ENCODE results near the gene LCN6. TPM values are rescaled to one million over a fixed set of nuclear protein-coding genes. Genes with fewer than 3 reads are reported as not detected.
A peak's percentile ranks its signal among the peaks of the same experiment; 100 is the strongest.

Gene LCN6
- total RNA-seq, 1 donor from 2014 or later = not detected

DNA sequence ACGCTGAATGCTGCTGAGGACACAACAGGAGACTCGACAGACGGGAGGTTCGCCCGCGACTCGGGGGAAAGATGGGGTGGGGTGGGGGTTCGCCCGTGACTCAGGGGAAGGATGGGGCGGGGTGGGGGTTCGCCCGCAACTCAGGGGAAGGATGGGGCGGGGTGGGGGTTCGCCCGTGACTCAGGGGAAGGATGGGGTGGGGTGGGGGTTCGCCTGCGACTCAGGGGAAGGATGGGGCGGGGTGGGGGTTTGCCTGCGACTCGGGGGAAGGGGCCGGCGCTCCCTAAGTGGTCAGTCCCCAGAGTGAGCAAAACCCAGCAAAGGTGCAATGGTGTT lies 2.2 kb downstream of the LCN6 start:
- peaks cover 11% of the 10 kb centered on the region for H3K4me1 ChIP-seq
- no peak overlapping the region for H3K9ac ChIP-seq
- no peaks in the 10 kb centered on the region for H4K20me1 ChIP-seq (ENCODE audit: low read depth)
- Mint-ChIP-seq H3K27me3 (ENCODE audit: insufficient read depth, low read depth) (peaks cover 4% of the 10 kb centered on the region), H3K27ac (no peak overlapping the region), H3K9me3 (peaks cover 2% of the 10 kb centered on the region), H3K4me1 (no peaks in the 10 kb centered on the region), H3K4me3 (no peak overlapping the region), H3K36me3 (no peaks in the 10 kb centered on the region)
- TF ChIP-seq CTCF (IDR thresholded peaks at IDR 0.05) (no peak), EZH2phosphoT487 (IDR thresholded peaks at IDR 0.05) (no peak), EZH2 (IDR thresholded peaks at IDR 0.05) (no peak)
- H3K79me2 ChIP-seq (ENCODE audit: low read depth) = no peaks in the 10 kb centered on the region
- H3K9me3 ChIP-seq (ENCODE audit: low read depth) = no peaks in the 10 kb centered on the region
- peaks cover 6% of the 10 kb centered on the region for H3K27me3 ChIP-seq
- no peak overlapping the region for H3K27ac ChIP-seq
- no peak for DNase-seq (ENCODE audit: low spot score)
- H3K4me3 ChIP-seq = no peak overlapping the region
- H3K36me3 ChIP-seq = no peaks in the 10 kb centered on the region
- H2AFZ ChIP-seq (replicated peaks) = no peak overlapping the region
- no peak overlapping the region for H3K4me2 ChIP-seq
- H3F3A ChIP-seq (ENCODE audit: low read depth) = no peaks in the 10 kb centered on the region

DNA sequence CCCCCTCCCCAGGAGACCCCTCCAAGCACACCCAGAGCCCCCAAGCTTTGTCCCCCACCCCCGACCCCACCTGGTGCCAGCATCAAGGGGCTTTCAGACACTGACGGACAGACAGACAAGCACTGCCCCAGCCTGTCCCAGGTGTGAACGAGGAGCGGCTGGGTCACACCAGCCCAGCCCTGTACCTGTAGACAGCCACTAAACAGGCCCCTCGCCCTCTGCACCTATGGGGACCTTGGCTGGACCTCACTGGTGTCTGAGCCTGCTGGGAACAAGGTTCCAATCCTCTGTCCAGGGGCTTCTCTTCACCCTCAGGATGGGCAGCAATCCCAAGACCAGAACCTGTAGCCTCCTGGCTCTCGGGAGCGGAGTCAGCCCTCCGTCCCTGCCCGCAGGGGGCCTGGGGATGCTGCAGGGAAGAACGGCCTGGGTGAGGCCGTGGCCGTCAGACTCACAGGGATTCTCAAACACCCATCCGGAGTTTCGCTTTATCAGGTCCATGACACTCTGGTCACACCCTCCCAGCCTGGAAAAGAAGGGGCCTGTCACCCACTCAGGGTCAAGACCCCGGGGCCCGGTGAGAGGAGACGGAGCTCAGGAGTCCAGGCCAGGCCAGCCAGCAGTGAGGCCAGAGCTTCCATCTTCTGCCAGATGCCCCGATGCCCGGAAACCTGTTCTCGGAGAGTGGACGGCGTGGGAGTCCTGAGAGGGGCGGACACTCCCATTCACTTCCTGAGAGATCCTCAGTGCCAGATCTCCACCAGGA lies 2.8 kb downstream of the LCN6 start:
- no peak overlapping the region for H3K4me3 Mint-ChIP-seq
- Histone ChIP-seq H3K36me3 (no peaks in the 10 kb centered on the region), H3K79me2 (ENCODE audit: low read depth) (no peaks in the 10 kb centered on the region), H3K9ac (no peak overlapping the region), H3K4me2 (no peak overlapping the region), H3K27me3 (peaks cover 6% of the 10 kb centered on the region), H3K4me3 (no peak overlapping the region), H3K27ac (no peak overlapping the region), H4K20me1 (ENCODE audit: low read depth) (no peaks in the 10 kb centered on the region), H3K4me1 (peaks cover 11% of the 10 kb centered on the region), H3K9me3 (ENCODE audit: low read depth) (no peaks in the 10 kb centered on the region), H2AFZ (replicated peaks) (no peak overlapping the region), H3F3A (ENCODE audit: low read depth) (no peaks in the 10 kb centered on the region)
- H3K36me3 Mint-ChIP-seq = no peaks in the 10 kb centered on the region
- no peaks in the 10 kb centered on the region for H3K9me3 Mint-ChIP-seq
- H3K27ac Mint-ChIP-seq = no peak overlapping the region
- DNase-seq (ENCODE audit: low spot score) = peak; percentile 6
- peaks cover 4% of the 10 kb centered on the region for H3K27me3 Mint-ChIP-seq (ENCODE audit: insufficient read depth, low read depth)
- H3K4me1 Mint-ChIP-seq = no peaks in the 10 kb centered on the region
- TF ChIP-seq EZH2phosphoT487 (IDR thresholded peaks at IDR 0.05) (no peak), EZH2 (IDR thresholded peaks at IDR 0.05) (no peak), CTCF (IDR thresholded peaks at IDR 0.05) (no peak)

DNA sequence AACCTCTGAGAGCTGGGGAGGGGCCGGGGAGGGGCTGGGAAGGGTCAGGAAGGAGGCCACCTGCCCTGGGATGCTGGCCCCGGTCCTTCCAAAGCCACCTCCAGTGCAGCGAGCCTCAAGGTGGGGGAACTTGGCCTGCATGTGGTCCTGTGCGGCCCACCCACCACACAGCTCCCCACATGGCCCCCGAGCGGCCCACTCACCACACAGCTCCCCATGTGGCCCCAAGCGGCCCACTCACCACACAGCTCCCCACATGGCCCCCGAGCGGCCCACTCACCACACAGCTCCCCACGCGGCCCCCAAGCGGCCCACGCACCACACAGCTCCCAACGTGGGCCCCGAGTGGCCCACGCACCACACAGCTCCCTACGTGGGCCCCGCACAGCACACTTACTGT lies 3.6 kb downstream of the LCN6 start:
- no peaks in the 10 kb centered on the region for H3K36me3 Mint-ChIP-seq
- Histone ChIP-seq H3K9ac (no peak overlapping the region), H3K36me3 (no peaks in the 10 kb centered on the region), H3K27me3 (peaks cover 6% of the 10 kb centered on the region), H4K20me1 (ENCODE audit: low read depth) (no peaks in the 10 kb centered on the region), H3K4me2 (no peak overlapping the region), H3K27ac (no peak overlapping the region), H3K9me3 (ENCODE audit: low read depth) (no peaks in the 10 kb centered on the region), H3F3A (ENCODE audit: low read depth) (no peaks in the 10 kb centered on the region), H3K4me1 (peaks cover 11% of the 10 kb centered on the region), H2AFZ (replicated peaks) (no peak overlapping the region), H3K4me3 (no peak overlapping the region), H3K79me2 (ENCODE audit: low read depth) (no peaks in the 10 kb centered on the region)
- no peak overlapping the region for H3K27ac Mint-ChIP-seq
- peaks cover 4% of the 10 kb centered on the region for H3K27me3 Mint-ChIP-seq (ENCODE audit: insufficient read depth, low read depth)
- DNase-seq (ENCODE audit: low spot score) = no peak
- H3K4me1 Mint-ChIP-seq = no peaks in the 10 kb centered on the region
- H3K9me3 Mint-ChIP-seq = no peaks in the 10 kb centered on the region
- TF ChIP-seq CTCF (IDR thresholded peaks at IDR 0.05) (no peak), EZH2 (IDR thresholded peaks at IDR 0.05) (no peak), EZH2phosphoT487 (IDR thresholded peaks at IDR 0.05) (no peak)
- no peak overlapping the region for H3K4me3 Mint-ChIP-seq
